HG03066 (cell line): ENCODE measurements around the gene SV2A.
"Not testable (repeated sequence)": the region's sequence is repeated elsewhere in the genome, so short reads cannot be mapped to it uniquely, and the experiment has no call there.

Experiments
- ATAC-seq: cut with Tn5 transposase; IDR thresholded peaks from one replicate; pipeline ENCODE4 v1.9.1; 2021; ENCODE audit warnings: low read depth; ENCODE audit not compliant: unreplicated experiment

Gene SV2A, protein sequence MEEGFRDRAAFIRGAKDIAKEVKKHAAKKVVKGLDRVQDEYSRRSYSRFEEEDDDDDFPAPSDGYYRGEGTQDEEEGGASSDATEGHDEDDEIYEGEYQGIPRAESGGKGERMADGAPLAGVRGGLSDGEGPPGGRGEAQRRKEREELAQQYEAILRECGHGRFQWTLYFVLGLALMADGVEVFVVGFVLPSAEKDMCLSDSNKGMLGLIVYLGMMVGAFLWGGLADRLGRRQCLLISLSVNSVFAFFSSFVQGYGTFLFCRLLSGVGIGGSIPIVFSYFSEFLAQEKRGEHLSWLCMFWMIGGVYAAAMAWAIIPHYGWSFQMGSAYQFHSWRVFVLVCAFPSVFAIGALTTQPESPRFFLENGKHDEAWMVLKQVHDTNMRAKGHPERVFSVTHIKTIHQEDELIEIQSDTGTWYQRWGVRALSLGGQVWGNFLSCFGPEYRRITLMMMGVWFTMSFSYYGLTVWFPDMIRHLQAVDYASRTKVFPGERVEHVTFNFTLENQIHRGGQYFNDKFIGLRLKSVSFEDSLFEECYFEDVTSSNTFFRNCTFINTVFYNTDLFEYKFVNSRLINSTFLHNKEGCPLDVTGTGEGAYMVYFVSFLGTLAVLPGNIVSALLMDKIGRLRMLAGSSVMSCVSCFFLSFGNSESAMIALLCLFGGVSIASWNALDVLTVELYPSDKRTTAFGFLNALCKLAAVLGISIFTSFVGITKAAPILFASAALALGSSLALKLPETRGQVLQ

DNA sequence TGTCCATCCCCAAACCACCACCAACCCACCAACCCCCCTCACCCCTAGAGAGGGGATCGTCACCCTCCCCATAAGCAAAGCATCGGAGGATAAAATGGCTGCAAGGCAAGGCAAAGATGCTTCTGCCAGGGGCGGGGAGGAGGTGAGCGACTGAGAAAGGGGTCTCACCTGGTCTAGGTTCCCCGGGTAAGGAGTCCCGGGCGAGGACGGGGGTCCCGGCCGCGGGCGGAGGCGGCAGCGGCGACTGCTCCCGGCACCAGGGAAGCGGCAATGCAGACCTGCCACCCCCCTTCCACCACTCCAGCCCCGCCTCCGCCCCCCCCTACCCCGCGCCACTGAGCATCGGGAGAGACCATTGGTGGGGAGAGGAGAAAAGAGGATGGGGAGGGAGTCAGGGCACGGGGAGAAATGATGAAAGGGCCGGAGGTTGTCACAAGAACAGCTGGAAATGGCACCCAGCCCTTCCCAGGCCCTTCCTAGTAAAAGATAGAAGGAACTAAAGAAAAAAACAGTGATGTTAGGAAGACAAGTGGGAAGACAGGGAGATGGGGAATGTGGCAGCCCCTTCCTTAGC, at the start of gene SV2A:
Gene SV2A (minus strand): TSS at position 274 of the 574 bp plus-strand sequence. CDS start 4,004 bp downstream, outside the sequence.
- no peak for ATAC-seq

- ATAC-seq, result no peak
Observed at GRCh38 chr1:149967041-149967440, 49.4 kb upstream of the SV2A start.

DNA sequence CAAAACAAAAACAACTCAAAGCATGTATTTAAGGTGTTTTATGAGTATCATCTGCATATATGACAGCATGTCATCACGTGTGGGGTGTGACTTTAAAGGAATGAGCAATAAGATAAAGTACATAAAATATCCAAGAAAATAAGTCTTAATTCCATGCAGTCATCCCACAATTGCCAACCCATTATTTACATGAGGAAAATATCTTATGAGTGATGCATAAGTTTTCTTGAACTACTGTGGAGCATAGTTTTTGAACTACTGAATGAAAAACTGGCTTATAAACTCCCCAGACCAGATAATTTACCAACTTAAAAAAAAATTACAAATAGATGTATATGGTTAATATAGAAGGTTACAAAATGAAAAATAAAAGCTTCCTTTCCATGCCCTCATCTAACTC, 48.8 kb upstream of the SV2A start:
- ATAC-seq, result no peak

DNA sequence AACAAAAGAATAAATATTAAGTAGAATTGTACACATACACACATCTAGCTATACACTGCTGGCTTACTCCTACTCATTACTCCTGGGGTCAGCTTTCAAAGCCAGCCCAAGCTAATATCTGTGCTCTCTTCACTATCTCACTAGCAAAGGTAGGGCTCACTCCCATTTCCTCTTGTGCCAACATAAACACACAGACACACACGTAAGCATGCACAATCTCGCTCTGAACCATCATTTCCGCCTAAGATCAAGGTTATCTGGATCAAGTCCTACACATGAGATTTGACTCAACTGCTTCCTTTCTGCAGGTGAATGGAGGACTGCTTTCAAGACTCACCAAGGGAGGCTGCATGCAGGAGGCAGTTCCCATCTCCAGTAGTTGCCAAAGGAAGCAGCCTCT, 47.8 kb upstream of the SV2A start:
- no peak for ATAC-seq

- no peak for ATAC-seq
Observed at GRCh38 chr1:149963358-149963757, 45.7 kb upstream of the SV2A start.

DNA sequence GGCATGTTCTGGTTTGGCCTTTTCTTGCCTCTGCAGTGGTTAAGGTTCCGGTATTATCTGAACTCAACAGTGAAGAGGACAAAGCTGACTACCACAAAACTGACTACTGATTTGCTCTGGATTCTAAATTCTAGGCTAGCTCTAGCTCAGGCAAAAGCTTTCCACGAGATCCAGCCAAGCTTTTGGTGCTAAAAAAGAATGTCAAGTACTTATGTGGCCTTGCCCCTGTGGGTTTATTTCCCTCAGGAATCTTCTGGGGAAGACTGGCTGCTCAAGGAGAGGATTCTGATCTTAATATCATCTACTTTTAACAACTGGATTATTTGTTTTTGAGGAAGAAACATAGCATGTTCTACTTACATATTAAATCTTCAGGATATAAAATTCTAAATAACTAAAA, 45.1 kb upstream of the SV2A start:
- ATAC-seq, result no peak

DNA sequence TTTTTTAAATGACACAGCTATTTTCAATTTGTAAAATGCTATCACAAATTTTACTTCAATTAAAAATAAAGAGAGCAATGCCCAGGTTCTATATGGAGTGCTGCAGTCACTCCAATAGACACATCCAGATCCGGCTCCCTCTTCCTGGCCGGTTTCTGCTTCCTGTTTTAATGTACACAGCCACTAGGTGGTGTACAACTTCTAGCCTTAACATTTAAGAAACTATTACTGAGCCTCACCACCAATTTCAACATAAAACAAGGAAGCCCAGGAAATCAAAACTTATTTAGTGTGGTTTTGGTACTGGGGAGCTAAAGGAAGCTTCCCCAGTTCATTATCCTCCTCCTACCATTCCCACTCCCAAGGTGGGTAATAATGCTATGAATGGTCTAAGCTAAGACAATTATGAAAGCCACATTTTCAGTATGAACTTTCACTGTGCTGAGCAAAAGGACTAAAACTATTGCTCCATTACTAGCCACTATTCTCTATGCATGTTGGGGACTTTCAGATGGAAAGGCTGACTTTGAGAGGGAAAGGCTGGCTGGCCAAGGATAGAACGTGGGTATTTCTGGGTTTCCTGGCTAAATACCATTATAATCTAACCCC, 44.5 kb upstream of the SV2A start:
- ATAC-seq, result no peak

- ATAC-seq, result not testable (repeated sequence)
Observed at GRCh38 chr1:149957548-149957947, 39.9 kb upstream of the SV2A start.

- no peak for ATAC-seq
Observed at GRCh38 chr1:149949911-149950310, 32.3 kb upstream of the SV2A start.

GRCh38 chr1:149945206-149945605, 27.6 kb upstream of the SV2A start:
- no peak for ATAC-seq

DNA sequence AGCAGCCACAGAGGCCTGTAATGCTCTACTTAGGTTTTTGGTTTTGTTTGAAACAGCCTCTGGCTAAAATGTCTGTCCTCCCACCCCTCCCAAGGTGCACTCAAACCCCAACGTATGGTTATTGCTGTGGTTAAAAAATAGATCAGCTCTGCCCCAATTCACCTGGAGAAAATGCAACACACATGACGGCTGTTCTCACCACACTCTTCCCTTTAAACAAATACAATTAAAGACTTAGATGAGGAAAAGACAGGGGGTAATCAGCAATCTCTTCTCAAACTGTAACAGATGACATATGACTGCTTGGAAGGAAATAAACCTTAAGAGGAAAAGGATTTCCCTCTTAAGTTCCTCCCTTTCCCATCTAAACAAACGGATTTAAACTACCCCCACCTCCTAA, 25.2 kb upstream of the SV2A start:
- no peak for ATAC-seq

- ATAC-seq, result no peak
Observed at GRCh38 chr1:149942207-149942606, 24.6 kb upstream of the SV2A start.

GRCh38 chr1:149940427-149940826, 22.8 kb upstream of the SV2A start:
- no peak for ATAC-seq

- ATAC-seq, result not testable (repeated sequence)
Observed at GRCh38 chr1:149938668-149939003, 21.0 kb upstream of the SV2A start.

- no peak for ATAC-seq
Observed at GRCh38 chr1:149937759-149938158, 20.1 kb upstream of the SV2A start.

DNA sequence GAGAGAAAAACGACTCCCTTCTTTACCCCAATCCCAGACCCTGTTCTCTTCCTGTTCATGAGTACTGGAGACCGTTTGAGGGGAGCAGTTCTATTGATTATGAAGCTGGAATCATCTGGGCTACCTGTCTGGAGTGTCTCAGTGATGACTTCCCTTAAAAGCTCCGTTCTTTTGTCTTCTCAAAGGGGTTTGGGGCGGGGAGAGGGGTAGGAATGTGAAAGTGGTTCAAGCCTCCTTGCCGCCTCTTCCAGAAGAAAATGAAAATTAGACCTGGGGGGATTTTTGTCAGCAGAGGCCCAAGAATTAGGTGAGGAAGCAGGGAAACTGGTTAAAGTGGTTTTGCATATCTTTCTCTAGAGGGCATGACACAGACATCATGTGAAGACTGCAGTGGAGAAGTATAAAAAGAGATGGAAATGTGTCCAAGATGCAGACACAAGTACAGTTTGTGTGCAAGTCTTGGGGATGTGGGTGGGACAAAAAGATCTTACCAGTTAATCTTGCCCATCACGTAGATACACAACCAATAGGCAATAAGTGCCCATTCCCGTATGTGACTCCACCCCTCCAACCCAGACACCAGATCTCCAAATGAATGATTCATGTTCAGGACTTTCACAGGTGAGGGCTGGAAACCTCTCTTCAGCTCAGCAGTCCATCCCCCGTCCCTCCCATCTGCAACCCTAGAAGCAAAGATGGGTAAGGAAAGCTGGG, 19.5 kb upstream of the SV2A start:
- no peak for ATAC-seq

GRCh38 chr1:149936170-149936991, 18.7 kb upstream of the SV2A start, which contains the start of gene MTMR11:
Gene MTMR11 (minus strand): TSS chr1:149936879. CDS start chr1:149936647, 232 bp downstream.
- ATAC-seq, result no peak

GRCh38 chr1:149934356-149934755, 16.7 kb upstream of the SV2A start:
- no peak for ATAC-seq

DNA sequence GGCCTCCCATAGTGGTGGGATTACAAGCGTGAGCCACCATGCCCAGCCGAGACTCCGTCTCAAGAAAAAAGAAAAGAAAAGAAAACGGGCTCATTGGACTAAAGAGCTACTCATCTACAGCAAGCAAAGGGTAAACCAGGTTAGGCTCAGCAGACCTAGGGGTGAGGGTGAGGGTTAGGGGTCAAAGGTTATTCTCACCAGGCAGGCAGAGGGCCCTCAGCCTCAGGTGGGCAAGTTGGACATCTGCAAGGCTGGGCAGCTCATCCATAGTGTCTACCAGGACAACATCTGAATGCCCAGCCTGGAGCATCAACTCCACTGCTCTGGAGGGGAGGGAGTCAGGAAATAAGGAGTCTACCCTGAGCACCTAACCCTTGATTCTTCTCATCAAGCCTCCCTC, 15.6 kb upstream of the SV2A start:
- ATAC-seq, result no peak

- no peak for ATAC-seq
Observed at GRCh38 chr1:149932474-149932873, 14.8 kb upstream of the SV2A start.
